GM12878 (cell line): ENCODE data around the gene SMARCC1.

ENCODE experiments used
- ATF2 ChIP-seq: IDR thresholded peaks from 2 replicates; pipeline ENCODE4 v1.6.1; 2012; ENCODE audit warnings: low read length, inconsistent platforms
- CTCF ChIP-seq, 3 experiments: IDR thresholded peaks in 2 of 3; conservative IDR thresholded peaks in 1 of 3; 2 replicates each; pipeline ENCODE4 v1.5.1; 2011; ENCODE audit warnings: low read depth in 3 of 3, low read length in 3 of 3, mild to moderate bottlenecking in 3 of 3, control low read depth in 2 of 3, moderate library complexity in 2 of 3, inconsistent platforms in 1 of 3, mixed read lengths in 1 of 3; ENCODE audit not compliant: control insufficient read depth in 2 of 3, insufficient read depth in 1 of 3; ENCODE audit errors: extremely low read depth in 1 of 3
- MXI1 ChIP-seq: fragments of 150-350 bp; IDR thresholded peaks from 2 replicates; pipeline ENCODE4 v1.6.1; 2011; ENCODE audit warnings: low read depth, mild to moderate bottlenecking, inconsistent platforms, low read length, improper control_type of control experiment
- POLR2AphosphoS5 ChIP-seq: IDR thresholded peaks from 2 replicates; pipeline ENCODE4 v1.6.1; 2011; ENCODE audit warnings: mild to moderate bottlenecking, low read length, inconsistent platforms
- POU2F2 ChIP-seq: IDR thresholded peaks from 3 replicates; pipeline ENCODE4 v1.6.1; 2011; ENCODE audit warnings: low read depth, mild to moderate bottlenecking, low read length, borderline replicate concordance
- TARDBP ChIP-seq: IDR thresholded peaks from 2 replicates; pipeline ENCODE4 v1.6.1; 2016; ENCODE audit warnings: borderline replicate concordance
- ZBTB4 ChIP-seq: fragments of 450-650 bp; formaldehyde crosslinking; IDR thresholded peaks from 2 replicates; pipeline ENCODE4 v1.4.0; 2022; ENCODE audit warnings: mild to moderate bottlenecking, moderate library complexity

- TF ChIP-seq MXI1 (no peak), ATF2 (no peak), POU2F2 (no peak), TARDBP (no peak), CTCF (IDR thresholded peaks at IDR 0.05 in 2 of 3, conservative IDR thresholded peaks at IDR 0.05 in 1 of 3; ENCODE audit: control insufficient read depth in 2 of 3, extremely low read depth in 1 of 3, insufficient read depth in 1 of 3, low read depth in 3 of 3, low read length in 3 of 3) (no peak), ZBTB4 (CRISPR knock-in tag) (no peak), POLR2AphosphoS5 (no peak)
These were observed 210.1 kb downstream of the SMARCC1 start for GRCh38 chr3:47571391-47572175.
